Omental fat pad (tissue), 4 donors: ENCODE results near the gene ZAR1L. TPM values are rescaled to one million over a fixed set of nuclear protein-coding genes. Genes with fewer than 3 reads are reported as not detected.
A peak's percentile ranks its signal among the peaks of the same experiment; 100 is the strongest.

Experiments used
- ATAC-seq: fragments of 150-250 bp; one replicate; pipeline ENCODE4 v1.9.1; 2016; ENCODE audit warnings: mild to moderate bottlenecking, moderate library complexity; ENCODE audit not compliant: low FRiP score
- DNase-seq: peaks from one replicate; pipeline ENCODE4 v3.0.0-alpha.2; 2019; ENCODE audit warnings: low spot score
- CTCF ChIP-seq, 3 donors: fragments of 450-650 bp; IDR thresholded peaks; one replicate each; pipeline ENCODE4 v1.5.1; 2016 to 2017; ENCODE audit warnings: antibody characterized with exemption in 3 of 3, mild to moderate bottlenecking in 3 of 3, moderate library complexity in 2 of 3
- total RNA-seq, 4 donors: library from RNA; depleted of rRNA; stranded (reverse); fragments of >200 nt; gene quantifications; one replicate each; pipeline ENCODE4 v1.1.0, GENCODE V29; 2016

Gene ZAR1L
- total RNA-seq, 4 donors from 2014 or later, result not detected

- peak; percentile 64 for ATAC-seq
- TF ChIP-seq CTCF (IDR thresholded peaks at IDR 0.05), result no peak
- DNase-seq, result peak; percentile 29
Measured at GRCh38 chr13:32314271-32315237, 609 bp downstream of the ZAR1L start.

- no peak for ATAC-seq
Measured at GRCh38 chr13:32311188-32311897, 3.8 kb downstream of the ZAR1L start.

GRCh38 chr13:32310134-32310706 is 4.9 kb downstream of the ZAR1L start:
- peak in 1 of 3 donors; percentile 79 for TF ChIP-seq CTCF (IDR thresholded peaks at IDR 0.05)
- DNase-seq (no peak), ATAC-seq (peak; percentile 75)

More at GRCh38 chr13:32311188-32311897, 3.8 kb downstream of the ZAR1L start:
- TF ChIP-seq CTCF (IDR thresholded peaks at IDR 0.05), result no peak
- no peak for DNase-seq

GRCh38 chr13:32309312-32310133 is 5.6 kb downstream of the ZAR1L start:
- no peak for TF ChIP-seq CTCF (IDR thresholded peaks at IDR 0.05)
- ATAC-seq (peak; percentile 62), DNase-seq (no peak)

- DNase-seq, result no peak
- no peak for TF ChIP-seq CTCF (IDR thresholded peaks at IDR 0.05)
- no peak for ATAC-seq
Measured at GRCh38 chr13:32305646-32306045, 9.5 kb downstream of the ZAR1L start.

- ATAC-seq (no peak), DNase-seq (no peak)
- TF ChIP-seq CTCF (IDR thresholded peaks at IDR 0.05), result no peak
Measured at GRCh38 chr13:32302461-32302860, 12.7 kb downstream of the ZAR1L start.
